Gastrocnemius medialis (tissue), 4 donors: ENCODE data around the gene TOB2. TPM values are rescaled to one million over a fixed set of nuclear protein-coding genes. Genes with fewer than 3 reads are reported as not detected.
A peak's percentile ranks its signal among the peaks of the same experiment; 100 is the strongest.

Source experiments
- ATAC-seq, 2 donors: fragments of 150-250 bp; one replicate each; pipeline ENCODE4 v1.9.1; 2016
- DNase-seq, 2 donors: peaks; one replicate each; pipeline ENCODE4 v3.0.0-alpha.2; 2019
- H3K27ac ChIP-seq, 4 donors: fragments of 200-600 bp; sonication (generic); 1 replicate in 1 of 4; 2 replicates in 3 of 4; pipeline ENCODE4 v1.5.1; 2016 to 2018; ENCODE audit warnings: mild to moderate bottlenecking in 2 of 4, moderate library complexity in 1 of 4
- H3K27me3 ChIP-seq, 3 donors: fragments of 200-600 bp; sonication (generic) in 2 of 3; 1 replicate in 1 of 3; 2 replicates in 2 of 3; pipeline versions ENCODE4 v1.5.1 to v1.6.0; 2016 to 2019; ENCODE audit warnings: mild to moderate bottlenecking in 1 of 3, moderate library complexity in 1 of 3
- H3K36me3 ChIP-seq, 2 donors: fragments of 200-600 bp; sonication (generic) in 1 of 2; one replicate each; pipeline ENCODE4 v1.5.1; 2017 to 2018
- H3K4me1 ChIP-seq, 2 donors: fragments of 200-600 bp; sonication (generic) in 1 of 2; one replicate each; pipeline ENCODE4 v1.5.1; 2016 to 2017; ENCODE audit warnings: mild to moderate bottlenecking in 2 of 2
- H3K4me3 ChIP-seq, 4 donors: fragments of 200-600 bp; sonication (generic) in 3 of 4; 1 replicate in 1 of 4; 2 replicates in 3 of 4; pipeline ENCODE4 v1.5.1; 2016 to 2019; ENCODE audit warnings: mild to moderate bottlenecking in 2 of 4
- H3K9me3 ChIP-seq, 3 donors: fragments of 200-600 bp; sonication (generic) in 2 of 3; 1 replicate in 1 of 3; 2 replicates in 2 of 3; pipeline ENCODE4 v1.5.1; 2016 to 2019
- CTCF ChIP-seq, 5 experiments: fragments of 450-650 bp in 3 of 5; fragments of 200-600 bp in 2 of 5; sonication (generic) in 2 of 5; IDR thresholded peaks in 4 of 5; conservative IDR thresholded peaks in 1 of 5; 1 replicate in 4 of 5; 2 replicates in 1 of 5; pipeline ENCODE4 v1.5.1; 2016 to 2019; ENCODE audit warnings: antibody characterized with exemption in 5 of 5, mild to moderate bottlenecking in 3 of 5, moderate library complexity in 3 of 5
- POLR2A ChIP-seq, 2 donors: fragments of 450-650 bp; IDR thresholded peaks; one replicate each; pipeline ENCODE4 v1.6.1; 2017; ENCODE audit warnings: antibody characterized with exemption in 2 of 2, mild to moderate bottlenecking in 2 of 2, moderate library complexity in 2 of 2
- in situ Hi-C, 4 donors: fragments of 200-750 bp; cut with MboI; loops; one replicate each; pipeline versions ENCODE4 v1.15.0 to v1.8.0; 2017; ENCODE audit warnings: low sequenced_read_pairs in 4 of 4
- intact Hi-C: fragments of 100-400 bp; cut with DNase I; formaldehyde crosslinking; loops from one replicate; pipeline ENCODE4 v1.15.1; 2023; ENCODE audit warnings: low total_unique reads
- total RNA-seq, 4 donors: library from RNA; depleted of rRNA; stranded (reverse); fragments of >200 nt; gene quantifications; one replicate each; pipeline versions ENCODE4 v1.1.0 to v1.2.3, GENCODE V29; 2016

The TOB2 gene
- total RNA-seq, 4 donors from 2014 or later = 48.1 to 93.6 (median 65.7) TPM

GRCh38 chr22:41418717-41419116 lies 27.9 kb downstream of the TOB2 start:
- in situ Hi-C loops (no loop called here), intact Hi-C loops (no loop called here)
- peaks cover 0 to 8% of the 10 kb centered on the region in 2 donors for H3K36me3 ChIP-seq
- H3K27me3 ChIP-seq = no peaks in the 10 kb centered on the region
- H3K27ac ChIP-seq = peak overlapping the region; percentile 97 to 100 (median 98)
- TF ChIP-seq POLR2A (IDR thresholded peaks at IDR 0.05) = no peak
- TF ChIP-seq CTCF (IDR thresholded peaks at IDR 0.05 in 4 of 5, conservative IDR thresholded peaks at IDR 0.05 in 1 of 5) = no peak
- peaks cover 47 to 59% of the 10 kb centered on the region in 2 donors for H3K4me1 ChIP-seq
- no peaks in the 10 kb centered on the region for H3K9me3 ChIP-seq
- H3K4me3 ChIP-seq = peak overlapping the region in 1 of 4 donors; percentile 19
- ATAC-seq = no peak
- no peak for DNase-seq

GRCh38 chr22:41417622-41418390 lies 28.8 kb downstream of the TOB2 start:
- peak; percentile 95 to 99 for DNase-seq
- Histone ChIP-seq H3K9me3 (no peaks in the 10 kb centered on the region), H3K4me1 (peaks cover 52 to 64% of the 10 kb centered on the region in 2 donors), H3K27ac (peak overlapping the region; percentile 97 to 100 (median 98)), H3K27me3 (no peaks in the 10 kb centered on the region), H3K4me3 (peak overlapping the region; percentile 17 to 23 (median 19)), H3K36me3 (peaks cover 0 to 3% of the 10 kb centered on the region in 2 donors)
- TF ChIP-seq POLR2A (IDR thresholded peaks at IDR 0.05) (peak; percentile 53 to 62), CTCF (IDR thresholded peaks at IDR 0.05 in 4 of 5, conservative IDR thresholded peaks at IDR 0.05 in 1 of 5) (no peak)
- ATAC-seq = peak; percentile 58 to 70
- intact Hi-C loops (no loop called here), in situ Hi-C loops (no loop called here)

GRCh38 chr22:41415554-41415953 lies 31.0 kb downstream of the TOB2 start:
- Histone ChIP-seq H3K27me3 (no peaks in the 10 kb centered on the region), H3K4me3 (peak overlapping the region; percentile 58 to 84 (median 72)), H3K36me3 (no peaks in the 10 kb centered on the region), H3K27ac (peak overlapping the region; percentile 97 to 100 (median 98)), H3K4me1 (peaks cover 74 to 81% of the 10 kb centered on the region in 2 donors), H3K9me3 (no peaks in the 10 kb centered on the region)
- no peak for ATAC-seq
- TF ChIP-seq POLR2A (IDR thresholded peaks at IDR 0.05) (no peak), CTCF (IDR thresholded peaks at IDR 0.05 in 4 of 5, conservative IDR thresholded peaks at IDR 0.05 in 1 of 5) (no peak)
- DNase-seq = no peak
- in situ Hi-C loops (no loop called here), intact Hi-C loops (no loop called here)

GRCh38 chr22:41411021-41411851 lies 35.4 kb downstream of the TOB2 start:
- ATAC-seq = peak; percentile 53 to 57
- peak; percentile 83 to 93 for DNase-seq
- intact Hi-C loops (no loop called here), in situ Hi-C loops (no loop called here)
- peak overlapping the region; percentile 97 to 100 (median 98) for H3K27ac ChIP-seq
- H3K27me3 ChIP-seq = no peaks in the 10 kb centered on the region
- H3K9me3 ChIP-seq = no peaks in the 10 kb centered on the region
- H3K4me3 ChIP-seq = peak overlapping the region in 1 of 4 donors; percentile 0
- H3K36me3 ChIP-seq = no peaks in the 10 kb centered on the region
- peaks cover 65 to 69% of the 10 kb centered on the region in 2 donors for H3K4me1 ChIP-seq
- peak; percentile 77 to 84 for TF ChIP-seq POLR2A (IDR thresholded peaks at IDR 0.05)
- no peak for TF ChIP-seq CTCF (IDR thresholded peaks at IDR 0.05 in 4 of 5, conservative IDR thresholded peaks at IDR 0.05 in 1 of 5)
